LHCN-M2 (cell line): ENCODE results near the gene IFT81. TPM values are rescaled to one million over a fixed set of nuclear protein-coding genes. Genes with fewer than 3 reads are reported as not detected.
"Not testable (repeated sequence)": the region's sequence is repeated elsewhere in the genome, so short reads cannot be mapped to it uniquely, and the experiment has no call there.

Source experiments
- DNase-seq: peaks from one replicate; pipeline ENCODE4 v3.0.0-alpha.2; 2012; ENCODE audit warnings: low read depth
- total RNA-seq: library from RNA; depleted of rRNA; stranded (reverse); fragments of >200 nt; gene quantifications from 2 replicates; pipeline ENCODE4 v1.2.3, GENCODE V29; 2014

IFT81 gene
- total RNA-seq, 1 experiment from 2014 or later = 16.9 TPM

GRCh38 chr12:110107369-110108281 lies 16.5 kb upstream of the IFT81 start:
- DNase-seq = peak; percentile 86

DNA sequence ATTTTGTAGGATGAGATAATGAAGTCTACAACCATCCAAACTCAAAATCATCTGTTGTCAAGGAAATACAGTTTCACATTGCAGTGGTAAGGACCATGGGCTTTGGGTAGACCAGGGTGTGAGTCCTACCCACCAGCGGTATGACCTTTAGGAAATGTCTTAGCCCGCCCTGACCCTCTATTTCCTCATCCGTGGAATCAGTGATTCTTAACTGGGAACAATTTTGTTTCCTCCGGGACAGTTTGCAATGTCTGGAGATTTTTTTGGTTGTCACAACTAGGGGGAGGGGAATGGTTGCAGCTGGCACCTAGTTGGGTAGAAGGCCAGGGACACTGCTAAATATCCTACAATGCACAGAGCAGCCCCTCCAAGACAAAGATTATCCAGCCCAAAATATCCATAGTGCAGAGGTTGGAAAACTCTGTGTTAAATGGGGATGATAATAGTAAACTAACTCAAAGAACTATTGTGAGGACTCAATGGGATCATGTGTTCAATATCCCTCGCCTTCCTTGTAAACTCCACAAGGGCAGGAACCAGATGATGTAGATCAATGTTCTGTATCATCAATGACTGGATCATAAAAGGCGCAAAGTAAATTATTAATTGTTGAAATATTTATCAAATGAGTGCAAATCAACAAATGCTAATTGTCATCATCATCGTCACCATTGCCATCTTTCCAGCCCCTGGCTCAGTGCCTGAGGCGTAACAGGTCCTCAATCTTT lies 15.7 kb upstream of the IFT81 start:
- DNase-seq = no peak

DNA sequence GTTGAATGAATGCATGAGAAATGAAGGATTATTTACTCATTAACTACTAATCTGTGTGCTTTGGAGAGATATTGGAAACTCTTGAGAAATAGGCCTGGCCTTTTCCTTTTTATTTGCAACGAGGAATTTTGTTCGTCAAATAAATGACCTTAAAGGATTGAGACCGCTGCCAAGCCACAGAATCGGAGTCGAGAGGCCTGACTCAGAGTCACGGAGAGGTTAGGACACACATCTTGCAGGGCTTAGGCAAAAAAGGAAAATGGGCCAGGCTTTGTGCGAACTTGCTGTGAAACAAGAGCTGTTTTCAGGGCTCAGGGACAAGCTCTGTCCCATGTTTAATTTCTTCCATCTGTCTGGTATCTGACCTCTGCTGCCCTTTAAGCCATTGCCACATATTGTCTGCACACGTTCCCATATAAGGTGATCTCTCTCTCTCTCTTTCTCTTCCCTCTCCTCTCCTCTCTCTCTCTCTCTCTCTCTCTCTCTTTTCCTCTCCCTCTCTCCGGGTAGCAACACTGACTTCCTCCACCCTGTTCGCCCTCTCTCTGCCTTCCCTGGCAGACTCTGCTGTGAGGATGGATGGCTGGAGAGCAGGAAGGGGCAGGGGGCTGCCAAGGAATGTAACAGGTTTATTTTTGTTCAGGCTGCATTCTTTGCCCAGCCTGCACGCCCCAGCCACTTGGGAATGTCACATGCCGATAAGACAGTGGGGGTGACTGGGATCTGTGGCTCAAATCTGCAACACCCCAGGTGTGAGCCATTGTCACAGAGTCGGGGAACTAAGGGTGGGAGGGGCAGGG lies 14.9 kb upstream of the IFT81 start:
- peak; percentile 96 for DNase-seq

GRCh38 chr12:110109837-110110535 lies 14.2 kb upstream of the IFT81 start:
- no peak for DNase-seq

GRCh38 chr12:110111476-110112334 lies 12.5 kb upstream of the IFT81 start:
- no peak for DNase-seq

DNA sequence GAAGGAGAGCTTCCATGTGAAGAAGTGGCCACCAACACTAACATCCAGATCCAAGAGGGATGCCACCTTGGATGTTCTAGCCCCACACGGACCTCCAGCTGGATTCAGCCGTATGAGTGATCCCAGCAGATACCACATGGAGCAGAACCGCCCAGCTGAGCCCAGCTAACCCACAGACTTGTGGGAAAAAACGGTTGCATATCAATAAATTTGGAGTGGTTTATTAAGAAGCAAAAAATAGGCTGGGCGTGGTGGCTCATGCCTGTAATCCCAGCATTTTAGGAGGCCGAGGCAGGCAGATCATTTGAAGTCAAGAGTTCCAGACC lies 11.9 kb upstream of the IFT81 start:
- DNase-seq = no peak

DNA sequence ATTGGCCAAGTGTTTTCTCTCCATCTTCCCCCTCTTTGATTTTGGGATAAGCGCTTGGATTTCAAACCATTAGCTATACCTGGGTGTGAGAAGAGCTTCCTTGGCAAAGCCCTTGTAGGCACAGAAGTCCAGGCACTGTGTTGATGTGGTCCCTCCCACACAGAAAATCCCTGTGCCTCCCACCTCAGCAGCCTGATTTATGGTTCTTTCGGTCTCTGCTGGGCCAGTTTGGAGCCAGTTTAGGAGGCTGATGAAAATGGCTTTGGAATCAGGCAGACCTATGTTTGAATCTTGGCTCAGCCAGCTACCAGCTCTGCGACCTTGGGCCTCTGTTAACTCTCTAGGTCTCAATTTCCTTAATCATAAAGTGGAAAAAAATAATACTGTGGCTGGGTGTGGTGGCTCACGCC lies 9.6 kb upstream of the IFT81 start:
- DNase-seq = no peak

GRCh38 chr12:110115675-110116074 lies 8.5 kb upstream of the IFT81 start:
- DNase-seq = no peak

DNA sequence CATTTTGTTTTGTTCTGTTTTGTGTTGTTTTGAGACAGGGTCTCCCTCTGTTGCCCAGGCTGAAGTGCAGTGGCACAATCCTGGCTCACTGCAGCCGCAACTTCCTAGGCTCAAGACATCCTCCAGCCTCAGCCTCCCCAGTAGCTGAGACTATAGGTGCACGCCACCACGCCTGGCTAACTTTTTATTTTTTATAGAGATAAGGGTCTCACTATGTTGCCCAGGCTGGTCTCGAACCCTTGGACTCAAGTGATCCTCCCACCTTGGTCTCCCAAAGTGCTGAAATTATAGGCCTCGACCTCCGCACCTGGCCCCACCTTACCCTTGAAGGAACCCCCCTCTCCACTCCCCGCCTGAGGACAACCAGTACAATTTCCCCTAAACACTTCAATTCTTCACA lies 7.5 kb upstream of the IFT81 start:
- no peak for DNase-seq

DNA sequence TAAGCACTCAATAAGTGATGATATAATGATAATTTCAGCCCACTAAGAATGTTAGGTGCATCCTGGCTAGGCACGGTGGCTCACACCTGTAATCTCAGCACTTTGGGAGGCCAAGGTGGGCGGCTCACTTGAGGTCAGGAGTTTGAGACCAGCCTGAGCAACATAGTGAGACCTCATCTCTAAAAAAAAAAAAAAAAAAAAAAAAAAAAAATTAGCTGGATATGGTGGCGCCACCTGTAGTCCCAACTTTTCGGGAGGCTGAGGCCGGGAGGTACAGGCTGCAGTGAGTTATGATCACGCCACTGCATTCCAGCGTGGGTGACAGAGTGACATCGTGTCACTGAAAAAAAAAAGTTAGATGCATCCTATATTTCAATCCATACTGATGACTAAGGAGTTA lies 6.9 kb upstream of the IFT81 start:
- not testable (repeated sequence) for DNase-seq

- DNase-seq = no peak
These were observed 6.0 kb upstream of the IFT81 start for GRCh38 chr12:110117956-110118685.

DNA sequence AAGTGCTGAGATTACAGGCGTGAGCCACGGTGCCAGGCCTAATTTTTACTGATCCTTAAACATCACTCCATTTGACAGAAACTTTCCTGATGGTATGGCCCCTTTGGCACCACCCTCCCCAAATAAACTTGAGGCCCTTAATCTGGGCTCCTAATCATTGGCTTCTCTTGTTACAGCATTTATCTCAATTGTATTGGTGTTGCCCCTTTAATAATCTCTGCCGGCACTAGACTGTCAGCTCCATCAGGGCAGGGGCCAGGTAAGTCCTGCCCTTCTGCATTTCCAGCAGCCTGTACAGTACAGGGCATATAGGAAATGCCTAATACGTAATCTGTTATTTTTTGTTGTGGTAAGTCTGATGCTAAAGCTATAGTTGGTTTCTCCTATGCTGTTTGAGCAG lies 1.2 kb upstream of the IFT81 start:
- no peak for DNase-seq

GRCh38 chr12:110123919-110124268 lies 263 bp upstream of the IFT81 start:
- no peak for DNase-seq

DNA sequence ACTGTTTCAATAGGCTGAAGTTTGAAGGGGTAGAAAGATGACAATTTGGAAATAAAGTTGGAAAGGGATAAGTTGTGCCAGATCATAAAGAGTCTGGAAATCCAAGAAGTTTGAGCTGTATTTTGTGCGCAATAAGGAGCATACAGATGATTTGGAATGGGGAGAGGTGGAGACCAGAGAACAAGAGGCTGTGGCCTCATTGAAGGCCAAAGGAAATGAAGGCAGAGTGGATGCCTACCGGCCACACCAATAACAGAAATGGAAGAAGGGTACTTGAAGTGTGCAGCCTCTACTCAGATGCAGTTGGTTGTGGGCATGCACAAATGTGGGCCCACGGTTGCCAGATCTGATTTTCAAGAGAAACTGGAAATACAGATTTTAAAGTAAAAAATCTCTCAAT lies 2.4 kb downstream of the IFT81 start:
- DNase-seq = no peak

DNA sequence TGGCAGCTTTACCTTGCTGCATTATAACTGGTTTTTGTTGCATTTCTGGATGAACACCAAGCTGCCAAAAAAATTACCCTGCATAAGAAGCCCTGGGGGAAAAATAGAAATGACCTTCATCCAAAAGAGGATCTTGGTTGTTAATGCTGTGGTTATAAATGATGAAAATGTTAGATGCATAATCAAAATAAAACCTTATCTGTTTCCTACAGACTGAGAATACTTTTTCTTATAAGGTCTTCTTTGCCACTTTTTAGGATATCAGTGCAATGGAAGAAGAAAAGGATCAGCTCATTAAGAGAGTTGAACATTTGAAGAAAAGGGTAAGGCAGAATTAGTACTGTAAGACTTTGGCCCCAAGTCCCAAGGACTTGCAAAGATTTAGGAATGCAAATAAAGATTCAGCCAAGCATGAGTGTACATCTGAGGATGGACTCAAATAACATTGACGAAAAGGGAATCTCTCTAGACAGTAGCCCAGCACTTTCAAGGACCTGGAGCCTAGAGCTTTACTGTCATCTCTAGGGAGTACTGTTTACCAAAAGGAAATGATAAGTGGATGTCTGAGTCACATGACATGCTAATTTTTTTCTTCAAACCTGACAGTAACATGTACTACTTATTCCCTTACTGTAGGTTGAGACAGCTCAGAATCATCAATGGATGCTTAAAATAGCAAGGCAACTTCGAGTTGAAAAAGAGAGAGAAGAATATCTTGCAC lies 10.7 kb downstream of the IFT81 start:
- DNase-seq = peak; percentile 23

DNA sequence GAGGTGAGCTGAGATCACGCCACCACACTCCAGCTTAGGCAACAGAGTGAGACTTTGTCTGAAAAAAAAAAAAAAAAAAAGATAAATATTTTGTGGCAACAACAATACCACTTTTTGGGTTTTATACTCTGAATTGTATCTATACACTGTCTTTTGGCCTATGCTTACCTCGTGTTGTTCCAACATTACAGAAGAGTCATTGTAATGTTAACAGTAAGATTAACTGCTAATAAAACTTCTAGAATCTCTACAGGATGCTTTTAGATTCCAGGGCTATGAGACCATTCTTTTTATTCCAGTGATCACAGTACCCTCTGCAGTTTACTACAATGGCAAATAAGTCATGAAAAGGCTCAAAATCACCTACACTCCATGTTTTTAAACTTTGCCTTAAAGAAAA lies 11.6 kb downstream of the IFT81 start:
- no peak for DNase-seq

DNA sequence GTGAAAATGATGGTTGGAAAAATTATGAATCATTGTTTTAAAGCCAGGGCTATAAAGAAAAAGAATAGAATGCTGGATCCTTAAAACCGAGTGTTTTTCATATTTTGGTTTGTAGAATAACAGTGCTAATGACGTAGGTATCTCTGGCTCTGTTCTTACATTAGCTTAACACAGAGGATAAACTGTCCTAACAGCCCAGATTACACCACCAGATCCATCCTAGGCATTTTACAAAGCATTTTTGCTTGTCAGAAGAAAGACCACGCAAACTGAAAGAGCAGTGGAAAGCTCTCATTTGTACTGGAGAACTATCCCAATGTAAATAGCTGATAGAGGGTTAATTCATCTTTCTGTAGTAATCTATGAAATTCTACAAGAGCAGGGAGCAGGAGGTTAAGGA lies 13.6 kb downstream of the IFT81 start:
- no peak for DNase-seq

GRCh38 chr12:110141389-110141788 lies 17.2 kb downstream of the IFT81 start:
- peak; percentile 27 for DNase-seq

- DNase-seq = no peak
These were observed 22.8 kb downstream of the IFT81 start for GRCh38 chr12:110146986-110147385.
